ENCODE results near the gene NAP1L4.

The NAP1L4 gene

DNA sequence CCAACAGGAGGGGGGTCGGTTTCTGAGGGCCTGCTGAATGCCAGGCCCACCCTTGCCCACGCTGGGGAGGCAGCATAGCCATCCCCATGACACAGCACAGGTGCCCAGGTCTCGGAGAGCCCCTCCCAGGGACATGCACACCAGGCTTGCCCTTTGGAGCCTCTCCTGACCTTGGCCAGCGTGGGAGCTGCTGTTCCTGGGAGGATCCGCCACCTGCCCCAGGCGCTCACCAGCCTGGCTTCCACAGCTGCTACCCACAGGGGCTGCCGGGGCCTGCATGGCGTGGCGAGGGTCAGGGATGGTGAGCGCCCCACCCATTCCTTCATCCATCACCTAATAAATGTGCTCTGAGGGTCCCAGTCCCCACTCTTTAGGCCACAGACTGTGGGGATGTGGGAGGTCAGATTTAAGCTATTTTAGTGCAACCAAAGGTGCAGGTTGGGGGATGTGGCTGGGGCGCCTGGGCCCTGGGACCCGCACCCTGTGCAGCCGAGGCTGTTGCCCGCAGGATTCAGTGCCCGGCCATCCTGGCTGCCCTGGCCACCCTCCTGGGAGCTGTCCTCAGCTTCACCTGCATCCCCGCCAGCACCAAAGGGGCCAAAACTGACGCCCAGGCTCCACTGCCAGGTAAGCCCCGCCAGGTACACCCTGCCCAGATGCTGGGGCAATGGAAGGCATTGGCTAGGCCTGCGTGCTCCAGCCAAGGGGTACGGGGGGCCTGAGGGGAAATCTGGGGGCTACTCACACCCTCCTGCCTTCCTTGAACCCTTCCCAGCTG lies 75.8 kb downstream of the NAP1L4 start:
- no peaks in the 10 kb centered on the region for H3K79me2 ChIP-seq (ENCODE audit: insufficient read depth, low read length)
- H3K9me2 ChIP-seq (replicated peaks; ENCODE audit: low read depth, low read length) = no peaks in the 10 kb centered on the region
- H2AFZ ChIP-seq (ENCODE audit: low read length) = no peak overlapping the region
- H3K9me3 ChIP-seq (ENCODE audit: insufficient read depth, low read depth, low read length) = no peaks in the 10 kb centered on the region
- no peak overlapping the region for H3K4me2 ChIP-seq (ENCODE audit: low read depth, low read length, poor library complexity, severe bottlenecking)
- no peaks in the 10 kb centered on the region for H3F3A ChIP-seq (ENCODE audit: low read depth)
- no peaks in the 10 kb centered on the region for H3K27me3 ChIP-seq (ENCODE audit: insufficient read depth, low read length, poor library complexity, severe bottlenecking)
- no peaks in the 10 kb centered on the region for H3K36me3 ChIP-seq (ENCODE audit: insufficient read depth, low read length)
- no peaks in the 10 kb centered on the region for H4K20me1 ChIP-seq (ENCODE audit: insufficient read depth, low read length, poor library complexity, severe bottlenecking)
- H3K4me3 ChIP-seq (ENCODE audit: low read length, poor library complexity, severe bottlenecking) = no peak overlapping the region
- TF ChIP-seq EZH2phosphoT487 (IDR thresholded peaks at IDR 0.05; ENCODE audit: borderline replicate concordance) = no peak
- TF ChIP-seq, protein P1, sequence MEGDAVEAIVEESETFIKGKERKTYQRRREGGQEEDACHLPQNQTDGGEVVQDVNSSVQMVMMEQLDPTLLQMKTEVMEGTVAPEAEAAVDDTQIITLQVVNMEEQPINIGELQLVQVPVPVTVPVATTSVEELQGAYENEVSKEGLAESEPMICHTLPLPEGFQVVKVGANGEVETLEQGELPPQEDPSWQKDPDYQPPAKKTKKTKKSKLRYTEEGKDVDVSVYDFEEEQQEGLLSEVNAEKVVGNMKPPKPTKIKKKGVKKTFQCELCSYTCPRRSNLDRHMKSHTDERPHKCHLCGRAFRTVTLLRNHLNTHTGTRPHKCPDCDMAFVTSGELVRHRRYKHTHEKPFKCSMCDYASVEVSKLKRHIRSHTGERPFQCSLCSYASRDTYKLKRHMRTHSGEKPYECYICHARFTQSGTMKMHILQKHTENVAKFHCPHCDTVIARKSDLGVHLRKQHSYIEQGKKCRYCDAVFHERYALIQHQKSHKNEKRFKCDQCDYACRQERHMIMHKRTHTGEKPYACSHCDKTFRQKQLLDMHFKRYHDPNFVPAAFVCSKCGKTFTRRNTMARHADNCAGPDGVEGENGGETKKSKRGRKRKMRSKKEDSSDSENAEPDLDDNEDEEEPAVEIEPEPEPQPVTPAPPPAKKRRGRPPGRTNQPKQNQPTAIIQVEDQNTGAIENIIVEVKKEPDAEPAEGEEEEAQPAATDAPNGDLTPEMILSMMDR (conservative IDR thresholded peaks at IDR 0.05; ENCODE audit: low read length) = no peak
- no peak overlapping the region for H3K9ac ChIP-seq (ENCODE audit: low read depth, low read length, poor library complexity, severe bottlenecking)
- peaks cover 35% of the 10 kb centered on the region for H3K4me1 ChIP-seq (ENCODE audit: insufficient read depth, low read length, poor library complexity, severe bottlenecking)

DNA sequence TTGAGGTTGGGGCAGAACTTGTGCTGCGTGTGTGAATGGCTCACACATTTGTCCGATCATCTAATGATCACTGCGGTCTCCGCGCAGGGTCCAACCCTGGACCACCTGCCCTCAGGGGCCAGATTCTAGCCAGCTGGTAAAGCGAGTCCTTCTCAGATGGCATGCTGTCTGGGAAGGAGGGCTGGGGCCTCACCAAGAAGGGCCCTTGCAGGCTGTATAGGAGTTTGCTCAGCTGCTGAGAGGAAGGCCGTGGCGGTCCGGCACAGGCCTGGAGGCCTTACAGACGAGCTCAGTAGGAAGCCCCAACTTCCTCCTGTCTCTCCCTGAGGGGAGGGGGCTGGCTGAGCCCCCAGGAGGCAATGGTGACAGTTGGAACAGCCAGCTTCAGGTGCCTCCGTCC lies 76.7 kb downstream of the NAP1L4 start:
- Histone ChIP-seq H4K20me1 (ENCODE audit: insufficient read depth, low read length, poor library complexity, severe bottlenecking) (no peaks in the 10 kb centered on the region), H3K4me3 (ENCODE audit: low read length, poor library complexity, severe bottlenecking) (no peak overlapping the region)

DNA sequence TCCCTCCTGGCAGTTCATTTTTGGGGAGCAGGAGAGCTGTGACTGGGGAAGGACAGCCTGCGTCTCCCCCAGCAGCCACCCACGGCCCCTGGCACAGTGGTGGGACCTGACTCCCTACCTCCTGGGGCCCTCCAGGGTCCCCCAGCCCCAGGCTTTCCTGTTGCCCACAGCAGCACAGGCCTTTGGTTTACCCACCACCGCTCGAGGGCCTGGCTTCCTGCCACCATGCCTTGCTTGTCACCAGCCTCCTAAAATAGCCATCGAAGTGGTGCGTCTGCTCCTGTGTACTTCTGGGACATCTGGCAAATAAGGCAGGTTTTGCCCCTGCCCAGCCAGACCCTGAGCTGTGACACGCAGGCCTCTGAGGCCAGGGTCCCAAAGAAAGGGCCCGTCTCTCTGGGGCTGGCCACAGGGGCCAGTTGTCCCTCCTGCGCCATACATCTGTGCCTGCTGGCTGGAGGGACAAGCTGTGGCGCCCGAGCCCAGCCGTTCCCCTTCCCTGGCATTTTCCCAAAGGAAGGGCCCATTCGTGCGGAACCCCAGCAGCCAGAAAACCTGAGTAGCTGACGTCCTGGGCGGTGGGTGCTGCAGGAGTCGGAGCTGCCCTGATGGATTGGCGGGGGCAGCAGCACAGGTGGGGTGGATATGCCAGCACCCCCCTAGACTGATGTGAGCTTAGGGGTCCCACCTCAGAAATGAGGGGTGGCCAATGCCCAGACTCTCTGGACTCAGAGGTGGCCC lies 77.5 kb downstream of the NAP1L4 start:
- peak overlapping the region; percentile 30 for H3K4me2 ChIP-seq (ENCODE audit: low read depth, low read length, poor library complexity, severe bottlenecking)
- no peak overlapping the region for H2AFZ ChIP-seq (ENCODE audit: low read length)
- H3K79me2 ChIP-seq (ENCODE audit: insufficient read depth, low read length) = no peaks in the 10 kb centered on the region
- no peaks in the 10 kb centered on the region for H3K9me3 ChIP-seq (ENCODE audit: insufficient read depth, low read depth, low read length)
- TF ChIP-seq EZH2phosphoT487 (IDR thresholded peaks at IDR 0.05; ENCODE audit: borderline replicate concordance) = no peak
- TF ChIP-seq, protein P1 (conservative IDR thresholded peaks at IDR 0.05; ENCODE audit: low read length) = no peak
- H3K4me1 ChIP-seq (ENCODE audit: insufficient read depth, low read length, poor library complexity, severe bottlenecking) = peaks cover 35% of the 10 kb centered on the region
- no peaks in the 10 kb centered on the region for H3F3A ChIP-seq (ENCODE audit: low read depth)
- H3K36me3 ChIP-seq (ENCODE audit: insufficient read depth, low read length) = no peaks in the 10 kb centered on the region
- no peaks in the 10 kb centered on the region for H4K20me1 ChIP-seq (ENCODE audit: insufficient read depth, low read length, poor library complexity, severe bottlenecking)
- H3K9ac ChIP-seq (ENCODE audit: low read depth, low read length, poor library complexity, severe bottlenecking) = peak overlapping the region; percentile 55
- no peaks in the 10 kb centered on the region for H3K27me3 ChIP-seq (ENCODE audit: insufficient read depth, low read length, poor library complexity, severe bottlenecking)
- H3K9me2 ChIP-seq (replicated peaks; ENCODE audit: low read depth, low read length) = no peaks in the 10 kb centered on the region
- H3K4me3 ChIP-seq (ENCODE audit: low read length, poor library complexity, severe bottlenecking) = no peak overlapping the region

More for the DNA sequence above, 76.7 kb downstream of the NAP1L4 start:
- Histone ChIP-seq H2AFZ (ENCODE audit: low read length) (no peak overlapping the region), H3K4me1 (ENCODE audit: insufficient read depth, low read length, poor library complexity, severe bottlenecking) (peaks cover 35% of the 10 kb centered on the region), H3K4me2 (ENCODE audit: low read depth, low read length, poor library complexity, severe bottlenecking) (no peak overlapping the region), H3K27me3 (ENCODE audit: insufficient read depth, low read length, poor library complexity, severe bottlenecking) (no peaks in the 10 kb centered on the region), H3K79me2 (ENCODE audit: insufficient read depth, low read length) (no peaks in the 10 kb centered on the region), H3K36me3 (ENCODE audit: insufficient read depth, low read length) (no peaks in the 10 kb centered on the region), H3K9me3 (ENCODE audit: insufficient read depth, low read depth, low read length) (no peaks in the 10 kb centered on the region), H3K9ac (ENCODE audit: low read depth, low read length, poor library complexity, severe bottlenecking) (no peak overlapping the region), H3F3A (ENCODE audit: low read depth) (no peaks in the 10 kb centered on the region), H3K9me2 (replicated peaks; ENCODE audit: low read depth, low read length) (no peaks in the 10 kb centered on the region)
- TF ChIP-seq, protein P1 (conservative IDR thresholded peaks at IDR 0.05; ENCODE audit: low read length) = no peak
